GM19023 (cell line): ENCODE results near the gene ZNF524.

Experiments used
- ATAC-seq: cut with Tn5 transposase; IDR thresholded peaks from one replicate; pipeline ENCODE4 v1.9.1; 2021; ENCODE audit warnings: mild to moderate bottlenecking, moderate library complexity; ENCODE audit not compliant: unreplicated experiment

The ZNF524 gene

GRCh38 chr19:55601084-55601483 lies 996 bp downstream of the ZNF524 start:
- ATAC-seq, result no peak

GRCh38 chr19:55602104-55603001 lies 2.3 kb downstream of the ZNF524 start:
- no peak for ATAC-seq

- no peak for ATAC-seq
Measured at GRCh38 chr19:55603115-55603514, 3.0 kb downstream of the ZNF524 start.

DNA sequence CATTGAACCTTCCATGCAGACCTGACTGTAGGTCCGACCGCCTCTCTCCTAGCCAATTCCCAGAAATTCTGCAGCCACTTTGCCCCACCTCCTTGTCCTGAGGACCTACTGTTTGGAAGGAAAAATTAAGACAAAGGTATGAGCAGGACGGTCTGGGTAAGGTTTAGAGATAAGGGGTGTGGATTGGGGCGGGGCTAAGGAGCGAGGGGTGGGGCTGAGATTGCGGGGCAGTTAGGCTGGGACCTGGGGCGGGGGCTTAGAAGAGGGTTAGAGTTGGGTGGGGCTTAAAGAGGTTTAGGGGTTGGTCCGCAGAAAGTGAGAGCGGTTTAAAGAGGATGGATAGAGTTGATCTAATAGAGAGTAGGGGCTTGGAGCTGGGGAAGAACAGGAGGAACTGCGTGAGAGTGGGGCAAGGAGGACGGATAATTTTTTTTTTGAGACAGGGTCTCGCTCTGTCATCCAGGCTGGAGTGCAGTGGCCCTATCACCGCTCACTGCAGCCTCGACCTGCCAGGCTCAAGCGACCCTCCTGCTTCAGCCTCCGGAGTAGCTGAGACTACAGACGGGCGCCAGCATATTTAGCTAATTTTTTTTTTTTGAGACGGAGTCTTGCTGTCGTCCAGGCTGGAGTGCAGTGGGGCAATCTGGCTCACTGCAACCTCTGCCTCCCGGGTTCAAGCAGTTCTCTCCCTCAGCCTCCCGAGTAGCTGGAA lies 3.6 kb downstream of the ZNF524 start:
- no peak for ATAC-seq

DNA sequence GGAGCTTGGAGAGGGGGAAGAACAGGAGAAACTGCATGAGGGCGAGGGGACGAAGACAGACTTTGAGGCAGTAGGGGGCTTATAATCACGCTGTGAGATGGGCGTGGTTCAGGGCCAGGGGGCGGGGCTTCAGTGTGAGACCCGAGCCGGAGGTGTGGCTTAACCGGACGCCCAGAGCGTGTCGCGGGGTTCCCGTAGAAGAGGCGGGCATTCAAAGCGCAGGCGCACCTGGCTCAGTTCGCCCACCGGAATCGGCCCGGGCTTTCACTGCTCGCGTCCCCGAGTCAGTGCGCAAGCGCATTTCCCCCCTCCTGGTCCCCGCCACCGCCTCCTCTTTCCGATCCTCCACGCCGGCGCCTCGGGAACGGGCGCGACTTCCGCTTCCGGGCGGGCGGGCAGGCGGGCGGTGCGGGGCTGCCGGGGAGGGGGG lies 5.1 kb downstream of the ZNF524 start:
- peak; percentile 72 for ATAC-seq

- peak; percentile 22 for ATAC-seq
Measured at GRCh38 chr19:55605637-55606470, 5.8 kb downstream of the ZNF524 start, which contains the start of gene ZNF865. ZNF865 (plus strand) TSS chr19:55605647; CDS start chr19:55613619, 7,972 bp downstream.

- no peak for ATAC-seq
Measured at GRCh38 chr19:55606471-55606787, 6.3 kb downstream of the ZNF524 start.

DNA sequence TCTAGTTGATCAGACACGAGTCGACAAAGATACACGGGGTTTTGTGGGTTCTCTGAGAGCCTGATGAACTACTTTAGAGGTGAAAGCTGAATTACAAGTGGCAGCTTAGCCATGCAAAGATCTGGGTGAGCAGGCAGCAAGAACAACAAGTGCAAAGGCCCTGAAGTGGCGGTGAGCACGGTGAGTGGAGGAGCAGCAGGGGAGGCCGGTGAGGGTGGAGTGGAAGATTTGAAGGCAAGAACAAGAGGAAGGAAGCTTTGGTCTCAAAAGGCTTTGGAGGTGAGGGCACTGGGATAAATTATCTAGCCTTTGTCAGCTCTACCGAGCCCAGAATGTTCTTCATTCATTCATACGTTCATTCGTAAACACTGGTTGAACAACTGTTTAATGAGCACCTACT lies 6.7 kb downstream of the ZNF524 start:
- no peak for ATAC-seq

DNA sequence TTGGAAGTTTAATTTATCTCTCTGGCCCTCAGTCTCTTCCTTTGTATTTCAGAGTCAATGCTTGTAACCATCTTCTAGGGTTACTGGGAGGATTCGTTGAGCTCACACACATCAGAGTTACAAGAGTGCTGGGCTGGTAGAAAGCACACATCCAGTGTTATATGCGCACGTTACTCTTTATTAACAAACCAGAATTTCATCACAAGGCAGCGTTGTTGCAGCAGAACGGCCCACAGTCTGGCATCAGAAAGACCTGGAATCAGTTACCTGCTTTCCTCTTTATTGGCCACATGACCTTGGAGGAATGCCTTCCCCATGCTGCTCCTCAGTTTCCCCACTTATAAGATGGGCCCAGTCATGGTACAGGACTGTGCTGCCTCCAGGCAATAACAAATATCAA lies 9.2 kb downstream of the ZNF524 start:
- no peak for ATAC-seq

- ATAC-seq, result no peak
Measured at GRCh38 chr19:55611300-55611982, 11.4 kb downstream of the ZNF524 start.

DNA sequence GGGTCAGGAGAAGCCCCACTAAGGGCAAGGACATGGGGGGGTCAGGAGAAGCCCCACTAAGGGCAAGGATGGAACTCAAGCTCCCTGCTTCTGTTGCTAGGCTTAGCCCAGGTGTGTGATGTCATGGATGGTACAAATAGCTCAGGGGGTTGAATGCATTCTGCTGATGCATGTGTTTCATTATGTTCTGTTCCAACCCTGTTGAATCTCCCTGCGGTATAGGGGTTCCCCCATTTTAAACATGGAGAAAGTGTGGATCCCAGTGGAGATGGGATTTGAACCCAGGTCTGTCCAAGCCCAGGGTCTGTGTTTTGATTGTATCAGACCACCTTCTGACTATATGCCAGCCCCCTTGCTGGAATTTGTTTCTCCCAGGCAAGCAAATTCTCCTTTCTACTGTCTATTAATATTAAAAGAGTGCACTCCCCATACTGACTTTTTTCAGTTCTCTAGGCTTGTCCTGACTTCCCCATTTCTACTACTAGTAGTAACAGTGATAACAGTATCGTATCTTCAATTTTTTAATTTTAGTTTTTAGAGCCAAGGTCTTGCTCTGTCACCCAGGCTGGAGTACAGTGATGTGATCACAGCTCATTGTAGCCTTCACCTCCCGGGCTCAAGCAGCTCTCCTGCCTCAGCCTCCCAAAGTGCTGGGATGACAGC lies 12.0 kb downstream of the ZNF524 start:
- ATAC-seq, result no peak

GRCh38 chr19:55613396-55613795 lies 13.3 kb downstream of the ZNF524 start:
- no peak for ATAC-seq

GRCh38 chr19:55613930-55614710 lies 14.0 kb downstream of the ZNF524 start:
- ATAC-seq, result no peak

GRCh38 chr19:55614711-55615542 lies 14.8 kb downstream of the ZNF524 start:
- ATAC-seq, result no peak

DNA sequence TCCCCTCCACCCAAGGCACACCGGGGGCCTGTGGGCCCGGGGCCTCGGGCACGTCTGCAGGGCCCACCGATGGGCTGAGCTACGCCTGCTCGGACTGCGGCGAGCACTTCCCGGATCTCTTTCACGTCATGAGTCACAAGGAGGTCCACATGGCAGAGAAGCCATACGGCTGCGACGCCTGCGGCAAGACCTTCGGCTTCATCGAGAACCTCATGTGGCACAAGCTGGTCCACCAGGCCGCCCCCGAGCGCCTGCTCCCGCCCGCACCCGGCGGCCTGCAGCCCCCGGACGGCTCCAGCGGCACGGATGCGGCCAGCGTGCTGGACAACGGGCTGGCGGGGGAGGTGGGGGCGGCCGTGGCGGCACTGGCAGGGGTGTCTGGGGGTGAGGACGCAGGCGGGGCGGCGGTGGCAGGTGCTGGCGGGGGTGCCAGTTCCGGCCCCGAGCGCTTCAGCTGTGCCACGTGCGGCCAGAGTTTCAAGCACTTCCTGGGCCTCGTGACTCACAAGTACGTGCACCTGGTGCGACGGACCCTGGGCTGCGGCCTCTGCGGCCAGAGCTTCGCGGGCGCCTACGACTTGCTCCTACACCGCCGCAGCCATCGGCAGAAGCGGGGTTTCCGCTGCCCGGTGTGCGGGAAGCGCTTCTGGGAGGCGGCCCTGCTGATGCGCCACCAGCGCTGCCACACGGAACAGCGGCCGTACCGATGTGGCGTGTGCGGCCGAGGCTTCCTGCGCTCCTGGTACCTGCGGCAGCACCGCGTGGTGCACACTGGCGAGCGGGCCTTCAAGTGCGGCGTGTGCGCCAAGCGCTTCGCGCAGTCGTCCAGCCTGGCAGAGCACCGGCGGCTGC lies 15.7 kb downstream of the ZNF524 start:
- ATAC-seq, result no peak

DNA sequence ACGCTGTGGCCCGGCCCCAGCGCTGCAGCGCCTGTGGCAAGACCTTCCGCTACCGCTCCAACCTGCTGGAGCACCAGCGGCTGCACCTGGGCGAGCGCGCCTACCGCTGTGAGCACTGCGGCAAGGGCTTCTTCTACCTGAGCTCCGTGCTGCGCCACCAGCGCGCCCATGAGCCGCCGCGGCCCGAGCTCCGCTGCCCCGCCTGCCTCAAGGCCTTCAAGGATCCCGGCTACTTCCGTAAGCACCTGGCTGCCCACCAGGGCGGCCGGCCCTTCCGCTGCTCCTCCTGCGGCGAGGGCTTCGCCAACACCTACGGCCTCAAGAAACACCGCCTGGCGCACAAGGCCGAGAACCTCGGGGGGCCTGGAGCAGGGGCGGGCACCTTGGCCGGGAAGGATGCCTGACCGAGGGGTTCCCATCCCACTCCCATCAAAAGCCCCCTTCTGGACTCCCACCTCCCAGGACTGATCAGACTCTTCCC lies 16.3 kb downstream of the ZNF524 start:
- no peak for ATAC-seq

DNA sequence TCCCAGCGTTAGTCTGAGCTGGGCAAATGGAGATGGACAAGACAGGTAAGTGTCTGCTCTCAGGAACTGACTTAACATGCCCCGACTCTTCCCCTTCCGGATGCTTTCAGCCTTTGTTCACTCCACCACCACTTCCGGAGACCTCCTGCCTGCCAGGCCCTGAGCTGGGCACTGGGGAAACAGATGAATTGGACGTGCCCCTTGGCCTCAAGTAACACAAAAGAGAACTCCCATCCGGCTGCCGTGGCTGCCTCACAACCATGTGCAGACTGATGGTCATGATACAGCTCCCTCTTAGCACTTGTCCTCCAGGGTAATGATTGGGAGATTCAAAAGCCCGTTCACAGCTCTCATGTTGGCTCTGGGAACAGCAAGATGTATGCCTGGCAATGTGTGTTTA lies 17.3 kb downstream of the ZNF524 start:
- ATAC-seq, result no peak
